Retinal pigment epithelial cell (primary cell): ENCODE data around the gene ELAVL1.

ENCODE experiments used
- DNase-seq: peaks from one replicate; pipeline ENCODE4 v3.0.0-alpha.2; 2010; ENCODE audit warnings: low read depth
- H3K4me3 ChIP-seq: 2 replicates; pipeline ENCODE4 v1.5.1; 2011; ENCODE audit warnings: mild to moderate bottlenecking, low read length, control low read depth, moderate library complexity
- CTCF ChIP-seq: conservative IDR thresholded peaks from 2 replicates; pipeline ENCODE4 v1.5.1; 2011; ENCODE audit warnings: low read depth, low read length, control low read depth, inconsistent platforms

ELAVL1 gene

GRCh38 chr19:8005534-8006256, at the start of gene ELAVL1:
Gene ELAVL1 (minus strand): TSS chr19:8005641. CDS start chr19:7991815, 13,826 bp downstream.
- no peak for TF ChIP-seq CTCF
- peak within 1 kb of the TSS; percentile 83 for H3K4me3 ChIP-seq
- DNase-seq = peak; percentile 55

GRCh38 chr19:8054169-8054568, 48.7 kb upstream of the ELAVL1 start:
- no peak overlapping the region for H3K4me3 ChIP-seq
- TF ChIP-seq CTCF = no peak
- no peak for DNase-seq

- no peak for TF ChIP-seq CTCF
- H3K4me3 ChIP-seq = no peak within 1 kb of the TSS
- no peak for DNase-seq
These were observed 47.0 kb upstream of the ELAVL1 start, which contains the start of gene CCL25 for GRCh38 chr19:8052464-8052859. Gene CCL25 (plus strand): TSS chr19:8052760. CDS start chr19:8053050, 290 bp downstream.

- H3K4me3 ChIP-seq = peak overlapping the region; percentile 32
- DNase-seq = peak; percentile 65
- TF ChIP-seq CTCF = no peak
These were observed 45.0 kb upstream of the ELAVL1 start for GRCh38 chr19:8050274-8051096.

- no peak for DNase-seq
- no peak overlapping the region for H3K4me3 ChIP-seq
- no peak for TF ChIP-seq CTCF
These were observed 41.2 kb upstream of the ELAVL1 start for GRCh38 chr19:8046569-8047165.

GRCh38 chr19:8045872-8046568, 40.6 kb upstream of the ELAVL1 start:
- no peak overlapping the region for H3K4me3 ChIP-seq
- DNase-seq = no peak
- no peak for TF ChIP-seq CTCF
